H9 (cell line): ENCODE results near the gene SCGB2B2. TPM values are rescaled to one million over a fixed set of nuclear protein-coding genes. Genes with fewer than 3 reads are reported as not detected.

Experiments
- DNase-seq: peaks from one replicate; pipeline ENCODE4 v3.0.0-alpha.2; 2017
- H2AFZ ChIP-seq: one replicate; pipeline ENCODE4 v1.6.1; 2013; ENCODE audit warnings: mild to moderate bottlenecking, low read length, control low read depth, moderate library complexity
- H2AK5ac ChIP-seq: 2 replicates; pipeline ENCODE4 v1.6.1; 2013; ENCODE audit warnings: low read length, control low read depth, mixed read lengths; ENCODE audit not compliant: insufficient read length
- H2BK120ac ChIP-seq: one replicate; pipeline ENCODE4 v1.6.1; 2013; ENCODE audit warnings: low read depth, mild to moderate bottlenecking, low read length, control low read depth, inconsistent platforms; ENCODE audit not compliant: poor library complexity, severe bottlenecking
- H2BK12ac ChIP-seq: 2 replicates; pipeline ENCODE4 v1.6.1; 2013; ENCODE audit warnings: low read length, control low read depth, mixed read lengths, low read depth; ENCODE audit not compliant: insufficient read length
- H2BK15ac ChIP-seq: 2 replicates; pipeline ENCODE4 v1.6.1; 2013; ENCODE audit warnings: low read depth, low read length, control low read depth
- H2BK20ac ChIP-seq: one replicate; pipeline ENCODE4 v1.6.1; 2013; ENCODE audit warnings: low read depth, mild to moderate bottlenecking, low read length, control low read depth, inconsistent platforms; ENCODE audit not compliant: poor library complexity, severe bottlenecking
- H2BK5ac ChIP-seq: 2 replicates; pipeline ENCODE4 v1.6.1; 2013; ENCODE audit warnings: low read length, control low read depth, mixed read lengths; ENCODE audit not compliant: insufficient read length
- H3K14ac ChIP-seq: 2 replicates; pipeline ENCODE4 v1.6.1; 2013; ENCODE audit warnings: low read length, control low read depth; ENCODE audit not compliant: insufficient read depth
- H3K18ac ChIP-seq: 2 replicates; pipeline ENCODE4 v1.6.1; 2013; ENCODE audit warnings: low read depth, mild to moderate bottlenecking, mixed read lengths, low read length, control low read depth; ENCODE audit not compliant: insufficient read length
- H3K23ac ChIP-seq: 2 replicates; pipeline ENCODE4 v1.6.1; 2013; ENCODE audit warnings: low read length, control low read depth, mixed read lengths, low read depth; ENCODE audit not compliant: insufficient read length
- H3K23me2 ChIP-seq: 2 replicates; pipeline ENCODE4 v1.6.1; 2013; ENCODE audit warnings: low read depth, mild to moderate bottlenecking, mixed read lengths, low read length, control low read depth; ENCODE audit not compliant: insufficient read length, poor library complexity, severe bottlenecking
- H3K27ac ChIP-seq: 2 replicates; pipeline ENCODE4 v1.5.1; 2013; ENCODE audit warnings: low read length, control low read depth, mixed read lengths, low read depth; ENCODE audit not compliant: insufficient read length
- H3K27me3 ChIP-seq: 2 replicates; pipeline ENCODE4 v1.6.1; 2013; ENCODE audit warnings: low read length, control low read depth, inconsistent platforms; ENCODE audit not compliant: insufficient read depth
- H3K4ac ChIP-seq: 2 replicates; pipeline ENCODE4 v1.6.1; 2013; ENCODE audit warnings: low read depth, mild to moderate bottlenecking, control low read depth, inconsistent platforms, low read length, moderate library complexity
- H3K4me1 ChIP-seq: 2 replicates; pipeline ENCODE4 v1.6.1; 2013; ENCODE audit warnings: low read length, control low read depth, inconsistent platforms; ENCODE audit not compliant: insufficient read depth
- H3K4me2 ChIP-seq: 2 replicates; pipeline ENCODE4 v1.6.1; 2013; ENCODE audit warnings: low read length, control low read depth, mixed read lengths; ENCODE audit not compliant: insufficient read length, insufficient read depth
- H3K56ac ChIP-seq: 2 replicates; pipeline ENCODE4 v1.6.1; 2013; ENCODE audit warnings: low read depth, mild to moderate bottlenecking, mixed read lengths, low read length, control low read depth; ENCODE audit not compliant: insufficient read length
- H3K79me1 ChIP-seq: 2 replicates; pipeline ENCODE4 v1.6.1; 2013; ENCODE audit warnings: low read depth, mild to moderate bottlenecking, moderate library complexity, low read length, control low read depth, inconsistent platforms; ENCODE audit not compliant: insufficient read depth, poor library complexity, severe bottlenecking
- H3K79me2 ChIP-seq: 2 replicates; pipeline ENCODE4 v1.6.1; 2013; ENCODE audit warnings: low read length, control low read depth, inconsistent platforms; ENCODE audit not compliant: insufficient read depth
- H3K9ac ChIP-seq: 2 replicates; pipeline ENCODE4 v1.6.1; 2013; ENCODE audit warnings: low read length, control low read depth, mixed read lengths; ENCODE audit not compliant: insufficient read length; ENCODE audit errors: extremely low read depth
- H3K9me3 ChIP-seq: one replicate; pipeline ENCODE4 v1.6.1; 2013; ENCODE audit warnings: low read depth, low read length, inconsistent platforms; ENCODE audit not compliant: control insufficient read depth
- H3T11ph ChIP-seq: one replicate; pipeline ENCODE4 v1.6.1; 2013; ENCODE audit warnings: mild to moderate bottlenecking, low read length, control low read depth, inconsistent platforms
- H4K20me1 ChIP-seq: one replicate; pipeline ENCODE4 v1.6.1; 2013; ENCODE audit not compliant: control insufficient read depth, insufficient read length, insufficient read depth
- H4K5ac ChIP-seq: 2 replicates; pipeline ENCODE4 v1.6.1; 2013; ENCODE audit warnings: low read depth, mild to moderate bottlenecking, mixed read lengths, low read length, control low read depth; ENCODE audit not compliant: insufficient read length
- H4K8ac ChIP-seq: replicated peaks from 2 replicates; pipeline ENCODE4 v1.6.1; 2013; ENCODE audit warnings: low read length, control low read depth, mixed read lengths, low read depth; ENCODE audit not compliant: insufficient read length
- H4K91ac ChIP-seq: 2 replicates; pipeline ENCODE4 v1.6.1; 2013; ENCODE audit warnings: low read depth, mild to moderate bottlenecking, moderate library complexity, mixed read lengths, low read length, control low read depth; ENCODE audit not compliant: insufficient read length
- H3K27ac Mint-ChIP-seq, 3 experiments: 2 replicates in 2 of 3; 3 replicates in 1 of 3; pipeline ENCODE4 v1.8.0; 2020 to 2021; ENCODE audit warnings: mixed read lengths in 3 of 3, mild to moderate bottlenecking in 1 of 3, moderate library complexity in 1 of 3
- H3K27me3 Mint-ChIP-seq: 2 replicates; pipeline ENCODE4 v1.8.0; 2021; ENCODE audit warnings: low read depth, mild to moderate bottlenecking, moderate library complexity, mixed read lengths
- H3K36me3 Mint-ChIP-seq, 3 experiments: 2 replicates in 2 of 3; 3 replicates in 1 of 3; pipeline ENCODE4 v1.8.0; 2020 to 2021; ENCODE audit warnings: low read depth in 3 of 3, mixed read lengths in 3 of 3; ENCODE audit not compliant: insufficient read depth in 1 of 3
- H3K4me1 Mint-ChIP-seq, 2 experiments: 2 replicates each; pipeline ENCODE4 v1.8.0; 2020; ENCODE audit warnings: mixed read lengths in 2 of 2
- H3K4me3 Mint-ChIP-seq, 2 experiments: 2 replicates in 1 of 2; 3 replicates in 1 of 2; pipeline ENCODE4 v1.8.0; 2020 to 2021; ENCODE audit warnings: mild to moderate bottlenecking in 2 of 2, mixed read lengths in 2 of 2, moderate library complexity in 1 of 2
- H3K9me3 Mint-ChIP-seq, 2 experiments: 2 replicates in 1 of 2; 3 replicates in 1 of 2; pipeline ENCODE4 v1.8.0; 2020; ENCODE audit warnings: mild to moderate bottlenecking in 2 of 2, mixed read lengths in 2 of 2, moderate library complexity in 1 of 2
- WGBS: extraction: QIAGEN DNeasy Blood & Tissue Kit; methylation state at CpG from one replicate; pipeline ENCODE4 v1.1.7; 2013; ENCODE audit warnings: missing lambda C conversion rate, low lambda C conversion rate, mixed read lengths; ENCODE audit not compliant: insufficient read length; ENCODE audit errors: extremely low coverage; 5-methylcytosine and 5-hydroxymethylcytosine counted together
- total RNA-seq: library from RNA; stranded (reverse); gene quantifications from 2 replicates; pipeline ENCODE4 v1.2.1, GENCODE V29; 2021
- TF ChIP-seq, protein P1 (sequence below): fragments of 200-600 bp; sonication (generic); conservative IDR thresholded peaks from 3 replicates; pipeline ENCODE4 v1.8.0; 2021; ENCODE audit warnings: antibody characterized with exemption, mild to moderate bottlenecking

Gene SCGB2B2
- total RNA-seq, 1 experiment from 2014 or later = not detected

DNA sequence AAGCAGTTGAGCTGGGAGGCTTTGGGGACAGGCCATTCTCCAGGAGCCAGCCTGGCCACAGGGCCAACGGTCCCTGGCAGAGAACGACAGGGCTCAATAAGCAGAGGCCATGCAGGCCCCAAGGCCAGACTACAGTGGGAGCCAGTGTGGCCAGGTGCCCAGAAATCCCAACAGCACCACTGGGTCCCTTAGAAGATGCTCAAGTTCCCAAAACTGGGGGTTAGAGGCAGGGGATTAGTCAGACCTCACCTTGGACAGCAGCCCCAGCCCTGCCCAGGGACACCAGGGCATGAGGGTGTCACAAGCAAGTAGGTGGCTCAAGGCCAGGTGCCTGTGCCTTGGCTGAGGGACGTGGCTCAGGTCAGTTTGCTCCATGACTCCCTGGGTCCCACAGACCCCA, 12.8 kb downstream of the SCGB2B2 start:
- Mint-ChIP-seq H3K27me3 (peaks cover 8% of the 10 kb centered on the region), H3K27ac (no peak overlapping the region; a peak in 1 of 7 replicates), H3K9me3 (peaks cover 13 to 75% of the 10 kb centered on the region in 2 experiments), H3K4me1 (peaks cover 0 to 12% of the 10 kb centered on the region in 2 experiments; a peak in 2 of 4 replicates), H3K4me3 (no peak overlapping the region), H3K36me3 (peaks cover 0 to 4% (median 0%) of the 10 kb centered on the region in 3 experiments; a peak in 2 of 7 replicates)
- no peak overlapping the region for H3K4ac ChIP-seq
- H3K4me2 ChIP-seq = no peak overlapping the region
- H3K4me1 ChIP-seq = no peaks in the 10 kb centered on the region; the same call in 1 of the 2 replicates
- WGBS = no CpG with 5 or more reads among the region's 3 CpGs
- no peak overlapping the region for H3K27ac ChIP-seq
- no peak overlapping the region for H4K8ac ChIP-seq
- H3K9ac ChIP-seq = no peak overlapping the region
- H3K14ac ChIP-seq = no peak overlapping the region
- H3K27me3 ChIP-seq = no peaks in the 10 kb centered on the region
- H4K20me1 ChIP-seq = no peaks in the 10 kb centered on the region
- H3K79me2 ChIP-seq = no peaks in the 10 kb centered on the region
- no peak overlapping the region for H2AFZ ChIP-seq
- no peak for DNase-seq
- H2BK12ac ChIP-seq = no peak overlapping the region
- no peak overlapping the region for H3K18ac ChIP-seq
- no peak overlapping the region for H2BK120ac ChIP-seq
- H3K56ac ChIP-seq = no peak overlapping the region
- no peak overlapping the region for H4K91ac ChIP-seq
- no peaks in the 10 kb centered on the region for H3K79me1 ChIP-seq
- no peak overlapping the region for H3T11ph ChIP-seq
- H3K9me3 ChIP-seq = no peaks in the 10 kb centered on the region
- no peak overlapping the region for H2BK15ac ChIP-seq
- H2AK5ac ChIP-seq = no peak overlapping the region
- no peak overlapping the region for H3K23ac ChIP-seq
- TF ChIP-seq, protein P1, sequence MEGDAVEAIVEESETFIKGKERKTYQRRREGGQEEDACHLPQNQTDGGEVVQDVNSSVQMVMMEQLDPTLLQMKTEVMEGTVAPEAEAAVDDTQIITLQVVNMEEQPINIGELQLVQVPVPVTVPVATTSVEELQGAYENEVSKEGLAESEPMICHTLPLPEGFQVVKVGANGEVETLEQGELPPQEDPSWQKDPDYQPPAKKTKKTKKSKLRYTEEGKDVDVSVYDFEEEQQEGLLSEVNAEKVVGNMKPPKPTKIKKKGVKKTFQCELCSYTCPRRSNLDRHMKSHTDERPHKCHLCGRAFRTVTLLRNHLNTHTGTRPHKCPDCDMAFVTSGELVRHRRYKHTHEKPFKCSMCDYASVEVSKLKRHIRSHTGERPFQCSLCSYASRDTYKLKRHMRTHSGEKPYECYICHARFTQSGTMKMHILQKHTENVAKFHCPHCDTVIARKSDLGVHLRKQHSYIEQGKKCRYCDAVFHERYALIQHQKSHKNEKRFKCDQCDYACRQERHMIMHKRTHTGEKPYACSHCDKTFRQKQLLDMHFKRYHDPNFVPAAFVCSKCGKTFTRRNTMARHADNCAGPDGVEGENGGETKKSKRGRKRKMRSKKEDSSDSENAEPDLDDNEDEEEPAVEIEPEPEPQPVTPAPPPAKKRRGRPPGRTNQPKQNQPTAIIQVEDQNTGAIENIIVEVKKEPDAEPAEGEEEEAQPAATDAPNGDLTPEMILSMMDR = no peak
- H3K23me2 ChIP-seq = no peaks in the 10 kb centered on the region
- H4K5ac ChIP-seq = no peak overlapping the region
- no peak overlapping the region for H2BK5ac ChIP-seq
- no peak overlapping the region for H2BK20ac ChIP-seq
